ENCODE measurements around the gene KDM4C. TPM values are rescaled to one million over a fixed set of nuclear protein-coding genes. Genes with fewer than 3 reads are reported as not detected.

The KDM4C gene
- total RNA-seq, 1 experiment from 2014 or later: 17.0 TPM

GRCh38 chr9:7079051-7079450 is 321.3 kb downstream of the KDM4C start:
- no peak for DNase-seq
- Histone ChIP-seq H3K4me1 (no peaks in the 10 kb centered on the region), H3K27me3 (no peaks in the 10 kb centered on the region), H3K27ac (no peak overlapping the region), H3K36me3 (no peaks in the 10 kb centered on the region), H3K9me3 (replicated peaks) (no peaks in the 10 kb centered on the region), H3K4me3 (no peak overlapping the region)

- Histone ChIP-seq H3K4me1 (no peaks in the 10 kb centered on the region), H3K4me3 (no peak overlapping the region), H3K36me3 (no peaks in the 10 kb centered on the region), H3K27ac (no peak overlapping the region), H3K27me3 (no peaks in the 10 kb centered on the region), H3K9me3 (replicated peaks) (no peaks in the 10 kb centered on the region)
- no peak for DNase-seq
Observed at GRCh38 chr9:7081065-7081600, 323.4 kb downstream of the KDM4C start.

- no peaks in the 10 kb centered on the region for H3K4me1 ChIP-seq
- H3K27me3 ChIP-seq: no peaks in the 10 kb centered on the region
- H3K4me3 ChIP-seq: no peak overlapping the region
- no peak overlapping the region for H3K27ac ChIP-seq
- no peak for DNase-seq
- no peaks in the 10 kb centered on the region for H3K36me3 ChIP-seq
- no peaks in the 10 kb centered on the region; the same call in 1 of the 2 replicates for H3K9me3 ChIP-seq (replicated peaks)
Observed at GRCh38 chr9:7083192-7083591, 325.4 kb downstream of the KDM4C start.

GRCh38 chr9:7085357-7085756 is 327.6 kb downstream of the KDM4C start:
- no peak overlapping the region for H3K4me3 ChIP-seq
- no peaks in the 10 kb centered on the region; the same call in 1 of the 2 replicates for H3K9me3 ChIP-seq (replicated peaks)
- H3K36me3 ChIP-seq: no peaks in the 10 kb centered on the region
- no peaks in the 10 kb centered on the region for H3K4me1 ChIP-seq
- no peaks in the 10 kb centered on the region for H3K27me3 ChIP-seq
- H3K27ac ChIP-seq: no peak overlapping the region
- DNase-seq: no peak

- no peaks in the 10 kb centered on the region for H3K27me3 ChIP-seq
- H3K9me3 ChIP-seq (replicated peaks): no peaks in the 10 kb centered on the region; the same call in 1 of the 2 replicates
- no peak for DNase-seq
- no peak overlapping the region for H3K27ac ChIP-seq
- H3K36me3 ChIP-seq: no peaks in the 10 kb centered on the region
- H3K4me1 ChIP-seq: no peaks in the 10 kb centered on the region
- H3K4me3 ChIP-seq: no peak overlapping the region
Observed at GRCh38 chr9:7086389-7086788, 328.6 kb downstream of the KDM4C start.

GRCh38 chr9:7088611-7089010 is 330.8 kb downstream of the KDM4C start:
- H3K9me3 ChIP-seq (replicated peaks): no peaks in the 10 kb centered on the region; the same call in 1 of the 2 replicates
- no peaks in the 10 kb centered on the region for H3K27me3 ChIP-seq
- no peak for DNase-seq
- no peaks in the 10 kb centered on the region for H3K4me1 ChIP-seq
- H3K4me3 ChIP-seq: no peak overlapping the region
- no peak overlapping the region for H3K27ac ChIP-seq
- no peaks in the 10 kb centered on the region for H3K36me3 ChIP-seq

GRCh38 chr9:7089406-7090193 is 331.8 kb downstream of the KDM4C start:
- Histone ChIP-seq H3K4me1 (no peaks in the 10 kb centered on the region), H3K9me3 (replicated peaks) (no peaks in the 10 kb centered on the region; the same call in 1 of the 2 replicates), H3K27ac (no peak overlapping the region), H3K36me3 (no peaks in the 10 kb centered on the region), H3K4me3 (no peak overlapping the region), H3K27me3 (no peaks in the 10 kb centered on the region)
- DNase-seq: peak; percentile 14 to 27

- Histone ChIP-seq H3K27ac (no peak overlapping the region), H3K9me3 (replicated peaks) (no peaks in the 10 kb centered on the region), H3K4me1 (no peaks in the 10 kb centered on the region), H3K36me3 (no peaks in the 10 kb centered on the region), H3K4me3 (no peak overlapping the region), H3K27me3 (no peaks in the 10 kb centered on the region)
- no peak for DNase-seq
Observed at GRCh38 chr9:7093040-7093439, 335.3 kb downstream of the KDM4C start.

- Histone ChIP-seq H3K27ac (no peak overlapping the region), H3K4me1 (no peaks in the 10 kb centered on the region), H3K27me3 (no peaks in the 10 kb centered on the region), H3K36me3 (no peaks in the 10 kb centered on the region), H3K9me3 (replicated peaks) (no peaks in the 10 kb centered on the region), H3K4me3 (no peak overlapping the region)
- DNase-seq: no peak
Observed at GRCh38 chr9:7094052-7094451, 336.3 kb downstream of the KDM4C start.

GRCh38 chr9:7094576-7094975 is 336.8 kb downstream of the KDM4C start:
- H3K4me1 ChIP-seq: no peaks in the 10 kb centered on the region
- no peaks in the 10 kb centered on the region for H3K27me3 ChIP-seq
- H3K36me3 ChIP-seq: no peaks in the 10 kb centered on the region
- no peak overlapping the region for H3K27ac ChIP-seq
- no peak overlapping the region for H3K4me3 ChIP-seq
- DNase-seq: no peak
- no peaks in the 10 kb centered on the region for H3K9me3 ChIP-seq (replicated peaks)

- Histone ChIP-seq H3K36me3 (no peaks in the 10 kb centered on the region), H3K4me3 (no peak overlapping the region), H3K9me3 (replicated peaks) (no peaks in the 10 kb centered on the region), H3K4me1 (no peaks in the 10 kb centered on the region), H3K27ac (no peak overlapping the region), H3K27me3 (no peaks in the 10 kb centered on the region)
- DNase-seq: no peak
Observed at GRCh38 chr9:7095058-7095457, 337.3 kb downstream of the KDM4C start.

GRCh38 chr9:7097040-7097715 is 339.4 kb downstream of the KDM4C start:
- Histone ChIP-seq H3K27me3 (no peaks in the 10 kb centered on the region), H3K4me1 (no peaks in the 10 kb centered on the region), H3K9me3 (replicated peaks) (no peaks in the 10 kb centered on the region), H3K27ac (no peak overlapping the region), H3K4me3 (no peak overlapping the region), H3K36me3 (no peaks in the 10 kb centered on the region)
- DNase-seq: no peak

GRCh38 chr9:7097785-7098752 is 340.3 kb downstream of the KDM4C start:
- no peak for DNase-seq
- Histone ChIP-seq H3K9me3 (replicated peaks) (no peaks in the 10 kb centered on the region), H3K4me1 (no peaks in the 10 kb centered on the region), H3K36me3 (no peaks in the 10 kb centered on the region), H3K27ac (no peak overlapping the region), H3K4me3 (no peak overlapping the region), H3K27me3 (no peaks in the 10 kb centered on the region)

- DNase-seq: no peak
- no peak overlapping the region for H3K4me3 ChIP-seq
- no peaks in the 10 kb centered on the region for H3K9me3 ChIP-seq (replicated peaks)
Observed at GRCh38 chr9:7103367-7103766, 345.6 kb downstream of the KDM4C start.

More at GRCh38 chr9:7103367-7103766, 345.6 kb downstream of the KDM4C start:
- Histone ChIP-seq H3K27ac (no peak overlapping the region), H3K4me1 (no peaks in the 10 kb centered on the region), H3K36me3 (no peaks in the 10 kb centered on the region), H3K27me3 (no peaks in the 10 kb centered on the region)

Measured in SJCRH30 (cell line).